GM12878 (cell line): Measurements from ENCODE around the gene SRGAP1. TPM values are rescaled to one million over a fixed set of nuclear protein-coding genes. Genes with fewer than 3 reads are reported as not detected.
"Not testable (repeated sequence)": the region's sequence is repeated elsewhere in the genome, so short reads cannot be mapped to it uniquely, and the experiment has no call there.

Source experiments
- ATAC-seq: fragments of 200-7000 bp; cut with Tn5 transposase; 3 replicates; pipeline ENCODE4 v1.9.1; 2020; ENCODE audit warnings: mild to moderate bottlenecking, moderate library complexity
- BruUV-seq: library from RNA; stranded (reverse); fragments of 400-500 nt; replicated peaks from 2 replicates; lab custom pipeline; 2021; lab: Mats Ljungman, UMichigan
- CTCF ChIA-PET: fragments of 300-600 bp; sonication (Branson Sonifier 250); formaldehyde crosslinking; extraction: SDS; loops from one replicate; lab custom pipeline; 2021; ENCODE audit warnings: inconsistent platforms; lab: Yijun Ruan, JAX
- POLR2A ChIA-PET: fragments of 350-600 bp; formaldehyde crosslinking; extraction: SDS; loops from one replicate; lab custom pipeline; 2021; ENCODE audit warnings: inconsistent platforms; lab: Charles Lee
- RAD21 ChIA-PET: fragments of 300-600 bp; sonication (Branson Sonifier 250); formaldehyde crosslinking; loops from one replicate; lab custom pipeline; 2023; ENCODE audit warnings: antibody characterized with exemption; ENCODE audit not compliant: unreplicated experiment; lab: Charles Lee
- SMC1A ChIA-PET: fragments of 300-600 bp; sonication (Branson Sonifier 250); formaldehyde crosslinking; loops from one replicate; lab custom pipeline; 2023; ENCODE audit not compliant: unreplicated experiment, uncharacterized antibody; lab: Charles Lee
- DNase-seq: peaks from one replicate; pipeline ENCODE4 v3.0.0-alpha.2; 2011; ENCODE audit warnings: low read depth, low spot score
- FAIRE-seq: peaks from 3 replicates; lab custom pipeline; 2011; peaks lifted over from hg19 to GRCh38; lab: Jason Lieb, UNC
- H2AFZ ChIP-seq: 2 replicates; pipeline ENCODE4 v1.6.0; 2011; ENCODE audit warnings: low read depth, low read length, control low read depth; ENCODE audit not compliant: control insufficient read depth
- H3K27ac ChIP-seq: 2 replicates; pipeline ENCODE4 v1.5.1; 2011; ENCODE audit warnings: control low read depth; ENCODE audit not compliant: control insufficient read depth, insufficient read depth
- H3K27me3 ChIP-seq, 2 experiments: replicated peaks in 1 of 2; 2 replicates each; pipeline versions ENCODE4 v1.6.0 to v1.6.1; 2011; ENCODE audit warnings: low read length in 1 of 2; ENCODE audit not compliant: control insufficient read depth in 2 of 2, insufficient read depth in 2 of 2
- H3K36me3 ChIP-seq, 2 experiments: 2 replicates each; pipeline ENCODE4 v1.5.1; 2011; ENCODE audit warnings: low read length in 1 of 2; ENCODE audit not compliant: control insufficient read depth in 2 of 2, insufficient read depth in 2 of 2
- H3K4me1 ChIP-seq: 2 replicates; pipeline ENCODE4 v1.6.1; 2011; ENCODE audit warnings: mild to moderate bottlenecking, low read length, moderate library complexity, mixed read lengths; ENCODE audit not compliant: control insufficient read depth, insufficient read depth
- H3K4me2 ChIP-seq: 2 replicates; pipeline ENCODE4 v1.6.0; 2011; ENCODE audit warnings: control low read depth; ENCODE audit not compliant: control insufficient read depth, insufficient read depth
- H3K4me3 ChIP-seq: fragments of 200-600 bp; sonication (generic); 2 replicates; pipeline ENCODE4 v1.5.1; 2016
- H3K79me2 ChIP-seq: 2 replicates; pipeline ENCODE4 v1.6.0; 2011; ENCODE audit warnings: low read length; ENCODE audit not compliant: control insufficient read depth, insufficient read depth
- H3K9ac ChIP-seq: 2 replicates; pipeline ENCODE4 v1.8.0; 2011; ENCODE audit warnings: low read length, control low read depth, mixed read lengths; ENCODE audit not compliant: control insufficient read depth, insufficient read depth
- H3K9me3 ChIP-seq: replicated peaks from 3 replicates; pipeline ENCODE4 v1.5.1; 2011; ENCODE audit warnings: mild to moderate bottlenecking, low read length; ENCODE audit not compliant: control insufficient read depth, insufficient read depth
- H4K20me1 ChIP-seq: 2 replicates; pipeline ENCODE4 v1.6.0; 2011; ENCODE audit not compliant: control insufficient read depth, insufficient read depth
- ASH2L ChIP-seq: fragments of 300-600, 200-600 bp; sonication (generic); IDR thresholded peaks from 2 replicates; pipeline ENCODE4 v1.6.1; 2017; ENCODE audit warnings: low read depth, mild to moderate bottlenecking, borderline replicate concordance
- BCL11A ChIP-seq: IDR thresholded peaks from 2 replicates; pipeline ENCODE4 v1.6.1; 2011; ENCODE audit warnings: low read depth, low read length
- CBX5 ChIP-seq: sonication (generic); IDR thresholded peaks from 2 replicates; pipeline ENCODE4 v1.6.1; 2016; ENCODE audit warnings: low read depth, moderate library complexity, mild to moderate bottlenecking, inconsistent platforms
- E2F4 ChIP-seq: IDR thresholded peaks from 2 replicates; pipeline ENCODE4 v1.6.1; 2012; ENCODE audit warnings: low read depth, low read length, improper control_type of control experiment
- EED ChIP-seq: sonication (generic); IDR thresholded peaks from 2 replicates; pipeline ENCODE4 v1.6.1; 2016; ENCODE audit warnings: antibody characterized with exemption, low read depth
- HDGF ChIP-seq: fragments of 450-650 bp; IDR thresholded peaks from 2 replicates; pipeline ENCODE4 v1.6.1; 2016; ENCODE audit warnings: antibody characterized with exemption
- IKZF1 ChIP-seq: fragments of 450-650 bp; conservative IDR thresholded peaks from 2 replicates; pipeline ENCODE4 v1.6.1; 2017; ENCODE audit warnings: antibody characterized with exemption, mild to moderate bottlenecking
- JUNB ChIP-seq: IDR thresholded peaks from 2 replicates; pipeline ENCODE4 v1.6.1; 2016; ENCODE audit warnings: antibody characterized with exemption, mild to moderate bottlenecking
- SIX5 ChIP-seq: IDR thresholded peaks from 2 replicates; pipeline ENCODE4 v1.6.1; 2011; ENCODE audit warnings: mild to moderate bottlenecking, low read depth, low read length, moderate library complexity; ENCODE audit not compliant: severe bottlenecking
- WGBS: methylation state at CpG from one replicate; pipeline ENCODE4 v1.1.6; 2016; ENCODE audit warnings: low lambda C conversion rate; ENCODE audit not compliant: insufficient replicate concordance, insufficient coverage; ENCODE audit errors: missing lambda C conversion rate; 5-methylcytosine and 5-hydroxymethylcytosine counted together
- in situ Hi-C: fragments of 300-500 bp; cut with MboI; formaldehyde crosslinking; loops from 9 replicates; pipeline ENCODE4 v1.14.3; 2018; ENCODE audit warnings: mixed read lengths
- intact Hi-C: fragments of 100-400 bp; cut with micrococcal nuclease; formaldehyde crosslinking; loops from one replicate; pipeline ENCODE4 v1.14.2; 2022; ENCODE audit not compliant: unreplicated experiment
- polyA plus RNA-seq, 11 experiments: library from polyadenylated mRNA; depleted of rRNA in 4 of 11; unstranded in 6 of 11; stranded (reverse) in 5 of 11; fragments of >200 nt; fragmentation: Nextera tagmentation in 4 of 11; fragmentation: Illumina TruSeq in 1 of 11; extraction: Ambion mirVana in 4 of 11; extraction: Trizol in 1 of 11; gene quantifications; 1 replicate in 1 of 11; 2 replicates in 10 of 11; pipeline versions ENCODE4 v1.2.1 to v1.2.3, GENCODE V29; 2011 to 2016; ENCODE audit warnings: inconsistent platforms in 2 of 11, missing spikeins in 2 of 11, low read depth in 1 of 11
- total RNA-seq, 4 experiments: library from RNA; depleted of rRNA in 3 of 4; stranded (reverse); fragments of >200 nt in 3 of 4; fragmentation: Illumina TruSeq in 1 of 4; extraction: Trizol in 1 of 4; gene quantifications; 2 replicates each; pipeline versions ENCODE4 v1.2.1 to v1.2.3, GENCODE V29; 2013 to 2021

SRGAP1 gene
- total and polyA plus RNA-seq, 10 of the 15 experiments (the other 5 are each of a cell fraction or from before 2014, with no cell fraction given): 0.16 to 0.85 (median 0.46) TPM

GRCh38 chr12:64193931-64194330 lies 349.4 kb downstream of the SRGAP1 start (continued):
- no peak for TF ChIP-seq IKZF1
- TF ChIP-seq SIX5: no peak
- TF ChIP-seq HDGF: no peak
- TF ChIP-seq E2F4: no peak
- TF ChIP-seq JUNB: no peak
- TF ChIP-seq CBX5: no peak
- TF ChIP-seq ASH2L: no peak

- 77% methylated on average over 7 of the region's 7 CpGs for WGBS
- Histone ChIP-seq H3K4me1 (peaks cover 10% of the 10 kb centered on the region; the same call in 1 of the 2 replicates), H3K36me3 (peaks cover 0 to 9% of the 10 kb centered on the region in 2 experiments; a peak in 2 of 4 replicates), H3K27ac (peak overlapping the region; percentile 46; the same call in 1 of the 2 replicates), H2AFZ (peak overlapping the region; percentile 54), H3K4me2 (peak overlapping the region; percentile 26), H3K9ac (0 out of 2 replicates have a peak overlapping the region, but pooled peaks have one; percentile 1), H4K20me1 (no peaks in the 10 kb centered on the region), H3K9me3 (no peaks in the 10 kb centered on the region), H3K79me2 (no peaks in the 10 kb centered on the region), H3K27me3 (no peaks in the 10 kb centered on the region), H3K4me3 (no peak overlapping the region)
- ChIA-PET RAD21 (no interaction called here), POLR2A (no interaction called here), SMC1A (no interaction called here), CTCF (interaction anchor here (1.1 kb wide), 1 partner anchor 24 kb away, joined by 5 read pairs; no protein-coding TSS in a partner anchor)
- FAIRE-seq (no peak), DNase-seq (no peak), ATAC-seq (no peak)
- intact Hi-C loops: no loop called here
- in situ Hi-C loops: no loop called here
- TF ChIP-seq EED (peak; percentile 36; the same call in 1 of the 2 replicates), BCL11A (no peak)
- no TSS peak for BruUV-seq
These were observed 350.0 kb downstream of the SRGAP1 start for GRCh38 chr12:64194333-64195149.

- SMC1A ChIA-PET, FAIRE-seq, POLR2A ChIA-PET, ATAC-seq, DNase-seq, intact Hi-C loops, H3K9ac ChIP-seq, in situ Hi-C loops, H3K27me3 ChIP-seq, H2AFZ ChIP-seq, BruUV-seq, H3K79me2 ChIP-seq, CTCF ChIA-PET, H3K27ac ChIP-seq, H3K36me3 ChIP-seq, H3K4me2 ChIP-seq, H4K20me1 ChIP-seq, H3K4me3 ChIP-seq, H3K9me3 ChIP-seq, RAD21 ChIA-PET: not testable (repeated sequence)
- 96% methylated on average over 5 of the region's 15 CpGs for WGBS
- H3K4me1 ChIP-seq: peaks cover 10% of the 10 kb centered on the region; the same call in 1 of the 2 replicates
These were observed 351.3 kb downstream of the SRGAP1 start for GRCh38 chr12:64195841-64196240.
